A673 (cell line): ENCODE data around the gene CENPX. TPM values are rescaled to one million over a fixed set of nuclear protein-coding genes. Genes with fewer than 3 reads are reported as not detected.

Source experiments
- BruUV-seq: library from RNA; stranded (reverse); fragments of 400-500 nt; replicated peaks from 2 replicates; lab custom pipeline; 2021; lab: Mats Ljungman, UMichigan
- CTCF ChIA-PET: fragments of 300-600 bp; sonication (Branson Sonifier 250); formaldehyde crosslinking; loops from one replicate; lab custom pipeline; 2022; ENCODE audit warnings: antibody characterized with exemption; lab: Charles Lee
- POLR2A ChIA-PET: fragments of 300-600 bp; sonication (Branson Sonifier 250); formaldehyde crosslinking; loops from one replicate; lab custom pipeline; 2022; ENCODE audit warnings: antibody characterized with exemption; ENCODE audit not compliant: low non-redundant PET; lab: Charles Lee
- DNase-seq: peaks from one replicate; pipeline ENCODE4 v3.0.0-alpha.2; 2015; ENCODE audit warnings: low spot score
- H3K27ac ChIP-seq: fragments of 200-600 bp; sonication (generic); 2 replicates; pipeline ENCODE4 v1.5.1; 2016; ENCODE audit warnings: mixed run types, low read depth, mild to moderate bottlenecking, mixed read lengths, antibody characterized with exemption, low read length; ENCODE audit not compliant: poor library complexity, severe bottlenecking
- H3K27me3 ChIP-seq: fragments of 200-600 bp; sonication (generic); replicated peaks from 2 replicates; pipeline ENCODE4 v1.6.1; 2017; ENCODE audit warnings: mixed run types, low read depth, mild to moderate bottlenecking, mixed read lengths, antibody characterized with exemption, low read length; ENCODE audit not compliant: insufficient read depth, poor library complexity
- H3K36me3 ChIP-seq: fragments of 200-600 bp; sonication (generic); 2 replicates; pipeline ENCODE4 v1.6.1; 2016; ENCODE audit warnings: mixed run types, mild to moderate bottlenecking, mixed read lengths, antibody characterized with exemption, low read length; ENCODE audit not compliant: insufficient read depth, poor library complexity, severe bottlenecking
- H3K4me1 ChIP-seq: fragments of 200-600 bp; sonication (generic); 2 replicates; pipeline ENCODE4 v1.6.1; 2017; ENCODE audit warnings: mixed run types, mild to moderate bottlenecking, mixed read lengths, antibody characterized with exemption, low read length; ENCODE audit not compliant: insufficient read depth, poor library complexity, severe bottlenecking
- H3K4me3 ChIP-seq: fragments of 200-600 bp; sonication (generic); 2 replicates; pipeline ENCODE4 v1.5.1; 2016; ENCODE audit warnings: low read depth, mixed run types, mild to moderate bottlenecking, mixed read lengths, low read length; ENCODE audit not compliant: poor library complexity, severe bottlenecking
- H3K9me3 ChIP-seq: fragments of 200-600 bp; sonication (generic); 2 replicates; pipeline ENCODE4 v1.6.1; 2016; ENCODE audit warnings: mixed run types, low read depth, mild to moderate bottlenecking, mixed read lengths, antibody characterized with exemption, low read length; ENCODE audit not compliant: poor library complexity, severe bottlenecking
- CTCF ChIP-seq: fragments of 300-800, 200-600 bp; sonication (generic); conservative IDR thresholded peaks from 2 replicates; pipeline ENCODE4 v1.5.1; 2017; ENCODE audit warnings: low read depth, mild to moderate bottlenecking, antibody characterized with exemption, low read length, moderate library complexity, mixed read lengths
- EZH2 ChIP-seq: fragments of 200-600 bp; sonication (generic); IDR thresholded peaks from 2 replicates; pipeline ENCODE4 v1.6.1; 2017; ENCODE audit warnings: borderline replicate concordance, low read depth, mild to moderate bottlenecking, mixed read lengths, antibody characterized with exemption, low read length; ENCODE audit not compliant: poor library complexity, severe bottlenecking
- intact Hi-C: fragments of 100-400 bp; cut with micrococcal nuclease; formaldehyde crosslinking; loops from one replicate; pipeline ENCODE4 v1.10.0; 2022; ENCODE audit not compliant: unreplicated experiment
- total RNA-seq: library from RNA; stranded (reverse); gene quantifications from 2 replicates; pipeline ENCODE4 v1.2.3, GENCODE V29; 2021

CENPX gene
- total RNA-seq, 1 experiment from 2014 or later = 165 TPM

GRCh38 chr17:82058855-82059249 lies 36.2 kb upstream of the CENPX start:
- intact Hi-C loops = no loop called here
- Histone ChIP-seq H3K9me3 (no peaks in the 10 kb centered on the region), H3K36me3 (peaks cover 83% of the 10 kb centered on the region), H3K4me1 (no peaks in the 10 kb centered on the region), H3K27me3 (no peaks in the 10 kb centered on the region), H3K4me3 (no peak overlapping the region), H3K27ac (no peak overlapping the region)
- ChIA-PET POLR2A (no interaction called here), CTCF (no interaction called here)
- TF ChIP-seq EZH2 = no peak
- no peak for TF ChIP-seq CTCF
- DNase-seq = no peak
- no TSS peak for BruUV-seq

DNA sequence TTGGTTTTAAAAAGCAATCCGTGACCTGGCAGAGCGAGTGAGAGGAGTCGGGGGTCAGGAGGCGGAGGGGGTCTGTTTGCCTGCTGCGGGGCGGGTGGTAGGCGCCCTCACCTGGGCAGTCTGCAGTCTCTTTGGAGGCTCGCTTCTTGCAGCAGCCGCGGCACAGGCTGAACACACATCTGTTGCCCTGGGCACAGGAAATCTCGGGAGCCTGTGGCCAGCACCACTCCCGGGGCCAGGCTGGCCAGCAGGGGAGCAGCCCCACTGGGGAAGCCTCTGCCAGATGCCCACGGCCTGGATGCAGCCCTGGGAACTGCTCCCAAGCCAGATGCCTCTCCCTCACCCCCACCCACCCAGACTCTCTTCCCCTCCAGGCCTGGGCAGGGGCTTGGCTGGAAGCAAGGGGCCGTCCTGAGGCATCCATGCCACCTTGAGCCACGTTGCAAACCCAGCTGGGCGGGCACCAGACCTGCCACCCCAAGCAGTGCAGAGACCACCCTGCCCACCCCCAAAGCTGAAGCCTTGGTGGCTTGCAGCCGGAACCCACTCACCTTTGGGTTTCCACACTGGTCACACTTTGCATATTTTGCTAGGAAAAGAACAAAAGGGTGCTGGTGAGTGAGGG lies 35.7 kb upstream of the CENPX start:
- CTCF ChIA-PET = no interaction called here
- H3K36me3 ChIP-seq = peaks cover 78% of the 10 kb centered on the region
- no peaks in the 10 kb centered on the region for H3K9me3 ChIP-seq
- intact Hi-C loops = no loop called here
- no peak overlapping the region for H3K4me3 ChIP-seq
- POLR2A ChIA-PET = no interaction called here
- no peaks in the 10 kb centered on the region for H3K4me1 ChIP-seq
- H3K27ac ChIP-seq = no peak overlapping the region
- no peak for TF ChIP-seq CTCF
- TF ChIP-seq EZH2 = no peak
- H3K27me3 ChIP-seq = no peaks in the 10 kb centered on the region
- no TSS peak for BruUV-seq
- no peak for DNase-seq

- POLR2A ChIA-PET = no interaction called here
- no peak for DNase-seq
- CTCF ChIA-PET = no interaction called here
Measured at GRCh38 chr17:82056729-82057621, 34.3 kb upstream of the CENPX start.

More at GRCh38 chr17:82056729-82057621, 34.3 kb upstream of the CENPX start:
- H3K27ac ChIP-seq = no peak overlapping the region
- BruUV-seq = TSS peak; percentile 38
- no peaks in the 10 kb centered on the region for H3K9me3 ChIP-seq
- H3K4me3 ChIP-seq = no peak overlapping the region
- peaks cover 65% of the 10 kb centered on the region for H3K36me3 ChIP-seq
- H3K27me3 ChIP-seq = no peaks in the 10 kb centered on the region
- TF ChIP-seq EZH2 (no peak), CTCF (no peak)
- peaks cover 9% of the 10 kb centered on the region for H3K4me1 ChIP-seq
- intact Hi-C loops = no loop called here
